Naive thymus-derived CD4-positive, alpha-beta T cell (primary cell): ENCODE measurements around the gene GRM4. TPM values are rescaled to one million over a fixed set of nuclear protein-coding genes. Genes with fewer than 3 reads are reported as not detected.

ENCODE experiments used
- ATAC-seq: fragments of 150-1000 bp; cut with Tn5 transposase; 2 replicates; pipeline ENCODE4 v1.10.0; 2021; ENCODE audit warnings: mild to moderate bottlenecking, moderate library complexity
- CTCF ChIA-PET: fragments of 350-600 bp; sonication (Branson Sonifier 250); formaldehyde crosslinking; loops from one replicate; lab custom pipeline; 2021; ENCODE audit warnings: antibody characterized with exemption; lab: Charles Lee
- POLR2A ChIA-PET: fragments of 350-600 bp; sonication (Branson Sonifier 250); formaldehyde crosslinking; loops from one replicate; lab custom pipeline; 2021; ENCODE audit warnings: antibody characterized with exemption, inconsistent platforms; lab: Charles Lee
- DNase-seq, 9 donors: peaks; one replicate each; pipeline versions ENCODE4 v3.0.0 to v3.0.0-alpha.2; 2020 to 2022; ENCODE audit warnings: mixed read lengths in 1 of 9
- H3K27ac ChIP-seq: one replicate; pipeline ENCODE4 v1.7.0; 2013; ENCODE audit warnings: mild to moderate bottlenecking, low read depth, low read length, moderate library complexity
- H3K27me3 ChIP-seq, 2 donors: one replicate each; pipeline ENCODE4 v1.7.0; 2013; ENCODE audit warnings: low read length in 2 of 2, mild to moderate bottlenecking in 2 of 2, moderate library complexity in 2 of 2; ENCODE audit not compliant: control insufficient read depth in 2 of 2, insufficient read depth in 2 of 2
- H3K36me3 ChIP-seq, 3 experiments: 1 replicate in 2 of 3; 2 replicates in 1 of 3; pipeline ENCODE4 v1.7.0; 2013; ENCODE audit warnings: low read length in 3 of 3, mild to moderate bottlenecking in 3 of 3, moderate library complexity in 1 of 3; ENCODE audit not compliant: insufficient read depth in 3 of 3, control insufficient read depth in 2 of 3
- H3K4me1 ChIP-seq, 2 donors: one replicate each; pipeline ENCODE4 v1.7.0; 2013; ENCODE audit warnings: low read length in 2 of 2, mild to moderate bottlenecking in 2 of 2, moderate library complexity in 1 of 2; ENCODE audit not compliant: control insufficient read depth in 2 of 2, insufficient read depth in 2 of 2
- H3K4me3 ChIP-seq: 2 replicates; pipeline ENCODE4 v1.7.0; 2013; ENCODE audit warnings: mild to moderate bottlenecking, low read length
- H3K9me3 ChIP-seq, 3 experiments: 1 replicate in 2 of 3; 2 replicates in 1 of 3; pipeline ENCODE4 v1.7.0; 2013; ENCODE audit warnings: low read length in 3 of 3; ENCODE audit not compliant: control insufficient read depth in 2 of 3
- H3K27ac Mint-ChIP-seq, 9 donors: one replicate each; pipeline ENCODE4 v1.8.0; 2020 to 2022; ENCODE audit warnings: mixed read lengths in 9 of 9, mild to moderate bottlenecking in 8 of 9, moderate library complexity in 5 of 9, inconsistent platforms in 2 of 9
- H3K27me3 Mint-ChIP-seq, 5 donors: one replicate each; pipeline ENCODE4 v1.8.0; 2021 to 2022; ENCODE audit warnings: mixed read lengths in 5 of 5, mild to moderate bottlenecking in 1 of 5
- H3K36me3 Mint-ChIP-seq, 5 donors: one replicate each; pipeline ENCODE4 v1.8.0; 2020 to 2022; ENCODE audit warnings: mixed read lengths in 5 of 5, mild to moderate bottlenecking in 3 of 5, inconsistent platforms in 1 of 5
- H3K4me1 Mint-ChIP-seq, 7 donors: one replicate each; pipeline ENCODE4 v1.8.0; 2020 to 2022; ENCODE audit warnings: mixed read lengths in 7 of 7, mild to moderate bottlenecking in 3 of 7, inconsistent platforms in 1 of 7
- H3K4me3 Mint-ChIP-seq, 10 donors: one replicate each; pipeline ENCODE4 v1.8.0; 2020 to 2022; ENCODE audit warnings: mild to moderate bottlenecking in 10 of 10, mixed read lengths in 10 of 10, moderate library complexity in 6 of 10, inconsistent platforms in 2 of 10
- H3K9me3 Mint-ChIP-seq, 11 donors: one replicate each; pipeline ENCODE4 v1.8.0; 2020 to 2022; ENCODE audit warnings: mixed read lengths in 11 of 11, mild to moderate bottlenecking in 4 of 11, inconsistent platforms in 1 of 11, moderate library complexity in 1 of 11
- intact Hi-C, 2 donors: fragments of 100-400 bp; cut with micrococcal nuclease; formaldehyde crosslinking; loops; one replicate each; pipeline ENCODE4 v1.15.1; 2023
- polyA plus RNA-seq, 2 donors: library from polyadenylated mRNA; unstranded; fragments of 300-500 nt; fragmentation: Illumina TruSeq; gene quantifications; one replicate each; pipeline ENCODE4 v1.2.3, GENCODE V29; 2021
- total RNA-seq, 6 experiments: library from RNA in 5 of 6; stranded (reverse) in 5 of 6; gene quantifications; 1 replicate in 5 of 6; 2 replicates in 1 of 6; pipeline ENCODE4 v1.2.3 and lab custom pipeline; 2021 to 2026

Gene GRM4
- total and polyA plus RNA-seq, 7 experiments from 2014 or later: not detected

- no peaks in the 10 kb centered on the region for H3K36me3 Mint-ChIP-seq
- H3K27ac Mint-ChIP-seq: no peak overlapping the region
- Histone ChIP-seq H3K27ac (no peak overlapping the region), H3K4me3 (no peak overlapping the region), H3K27me3 (no peaks in the 10 kb centered on the region), H3K36me3 (no peaks in the 10 kb centered on the region), H3K4me1 (no peaks in the 10 kb centered on the region), H3K9me3 (no peaks in the 10 kb centered on the region)
- H3K4me3 Mint-ChIP-seq: no peak overlapping the region
- H3K4me1 Mint-ChIP-seq: peaks cover 0 to 11% (median 0%) of the 10 kb centered on the region in 7 donors
- H3K9me3 Mint-ChIP-seq: peaks cover 0 to 4% (median 0%) of the 10 kb centered on the region in 11 donors
- ATAC-seq (no peak), DNase-seq (no peak)
- H3K27me3 Mint-ChIP-seq: peaks cover 0 to 13% (median 3%) of the 10 kb centered on the region in 5 donors
- ChIA-PET CTCF (interaction anchor here (0.5 to 1.5 kb wide), 4 partner anchors 191 to 1370 kb away, joined by 3 to 4 read pairs (median 4); no protein-coding TSS in a partner anchor), POLR2A (no interaction called here)
- intact Hi-C loops: no loop called here
Measured at GRCh38 chr6:34051331-34051919, 94.5 kb downstream of the GRM4 start.

GRCh38 chr6:34050691-34051090, 95.2 kb downstream of the GRM4 start:
- H3K27ac ChIP-seq: no peak overlapping the region
- H3K36me3 ChIP-seq: no peaks in the 10 kb centered on the region
- H3K36me3 Mint-ChIP-seq: no peaks in the 10 kb centered on the region
- H3K4me1 ChIP-seq: peaks cover 0 to under 1% of the 10 kb centered on the region in 2 donors
- no peak overlapping the region for H3K4me3 ChIP-seq
- intact Hi-C loops: no loop called here
- ChIA-PET CTCF (interaction anchor here (0.9 to 1.5 kb wide), 2 partner anchors 190 to 306 kb away, joined by 3 to 4 read pairs; no protein-coding TSS in a partner anchor), POLR2A (no interaction called here)
- ATAC-seq: no peak
- no peak for DNase-seq
- peaks cover 0 to 4% (median 0%) of the 10 kb centered on the region in 11 donors for H3K9me3 Mint-ChIP-seq
- peaks cover 0 to 10% (median 3%) of the 10 kb centered on the region in 5 donors for H3K27me3 Mint-ChIP-seq
- no peak overlapping the region for H3K27ac Mint-ChIP-seq
- no peaks in the 10 kb centered on the region for H3K27me3 ChIP-seq
- peaks cover 0 to 7% (median 3%) of the 10 kb centered on the region in 7 donors for H3K4me1 Mint-ChIP-seq
- H3K4me3 Mint-ChIP-seq: no peak overlapping the region
- H3K9me3 ChIP-seq: no peaks in the 10 kb centered on the region

GRCh38 chr6:34049395-34050342, 96.2 kb downstream of the GRM4 start:
- Histone ChIP-seq H3K4me3 (no peak overlapping the region), H3K36me3 (no peaks in the 10 kb centered on the region), H3K9me3 (no peaks in the 10 kb centered on the region), H3K27me3 (no peaks in the 10 kb centered on the region), H3K4me1 (peaks cover 0 to 7% of the 10 kb centered on the region in 2 donors), H3K27ac (no peak overlapping the region)
- peaks cover 0 to 9% (median 3%) of the 10 kb centered on the region in 5 donors for H3K27me3 Mint-ChIP-seq
- ChIA-PET POLR2A (no interaction called here), CTCF (no interaction called here)
- no peak overlapping the region for H3K4me3 Mint-ChIP-seq
- intact Hi-C loops: no loop called here
- peak overlapping the region in 1 of 9 donors; percentile 20 for H3K27ac Mint-ChIP-seq
- peaks cover 3 to 9% (median 6%) of the 10 kb centered on the region in 7 donors for H3K4me1 Mint-ChIP-seq
- no peak for DNase-seq
- H3K9me3 Mint-ChIP-seq: peaks cover 0 to 4% (median 0%) of the 10 kb centered on the region in 11 donors
- no peaks in the 10 kb centered on the region for H3K36me3 Mint-ChIP-seq
- ATAC-seq: no peak

GRCh38 chr6:34047913-34048867, 97.7 kb downstream of the GRM4 start:
- Histone ChIP-seq H3K4me1 (peaks cover 0 to 7% of the 10 kb centered on the region in 2 donors), H3K9me3 (no peaks in the 10 kb centered on the region), H3K36me3 (no peaks in the 10 kb centered on the region), H3K27me3 (no peaks in the 10 kb centered on the region), H3K4me3 (no peak overlapping the region), H3K27ac (no peak overlapping the region)
- Mint-ChIP-seq H3K27me3 (peaks cover 0 to 9% (median 3%) of the 10 kb centered on the region in 5 donors), H3K9me3 (peaks cover 0 to 6% (median 0%) of the 10 kb centered on the region in 11 donors), H3K36me3 (no peaks in the 10 kb centered on the region), H3K4me1 (peaks cover 6 to 17% (median 11%) of the 10 kb centered on the region in 7 donors), H3K4me3 (no peak overlapping the region), H3K27ac (no peak overlapping the region)
- ChIA-PET POLR2A (no interaction called here), CTCF (interaction anchor here (0.6 kb wide), 1 partner anchor 561 kb away, joined by 3 read pairs; no protein-coding TSS in a partner anchor)
- ATAC-seq (no peak), DNase-seq (no peak)
- intact Hi-C loops: no loop called here

GRCh38 chr6:34046617-34047016, 99.3 kb downstream of the GRM4 start:
- intact Hi-C loops: no loop called here
- Histone ChIP-seq H3K27me3 (no peaks in the 10 kb centered on the region), H3K9me3 (no peaks in the 10 kb centered on the region), H3K4me3 (no peak overlapping the region), H3K36me3 (no peaks in the 10 kb centered on the region), H3K27ac (no peak overlapping the region), H3K4me1 (peaks cover 0 to 7% of the 10 kb centered on the region in 2 donors)
- Mint-ChIP-seq H3K4me1 (peaks cover 6 to 17% (median 10%) of the 10 kb centered on the region in 7 donors), H3K4me3 (no peak overlapping the region), H3K9me3 (peaks cover 0 to 6% (median 0%) of the 10 kb centered on the region in 11 donors), H3K27me3 (peaks cover 0 to 6% (median 0%) of the 10 kb centered on the region in 5 donors), H3K27ac (no peak overlapping the region), H3K36me3 (no peaks in the 10 kb centered on the region)
- POLR2A ChIA-PET: no interaction called here
- CTCF ChIA-PET: interaction anchor here (1.2 kb wide), 1 partner anchor 9 kb away, joined by 5 read pairs; no protein-coding TSS in a partner anchor
- ATAC-seq (no peak), DNase-seq (no peak)

GRCh38 chr6:34045771-34046170, 100.1 kb downstream of the GRM4 start:
- H3K27me3 Mint-ChIP-seq: peaks cover 0 to 6% (median 0%) of the 10 kb centered on the region in 5 donors
- intact Hi-C loops: no loop called here
- ATAC-seq: no peak
- H3K36me3 Mint-ChIP-seq: no peaks in the 10 kb centered on the region
- H3K4me1 Mint-ChIP-seq: peaks cover 6 to 17% (median 10%) of the 10 kb centered on the region in 7 donors
- no peak overlapping the region for H3K27ac ChIP-seq
- no peaks in the 10 kb centered on the region for H3K36me3 ChIP-seq
- no peak overlapping the region for H3K4me3 ChIP-seq
- ChIA-PET POLR2A (no interaction called here), CTCF (interaction anchor here (1.2 kb wide), 1 partner anchor 9 kb away, joined by 5 read pairs; no protein-coding TSS in a partner anchor)
- no peaks in the 10 kb centered on the region for H3K9me3 ChIP-seq
- H3K9me3 Mint-ChIP-seq: peaks cover 0 to 6% (median 0%) of the 10 kb centered on the region in 11 donors
- no peak for DNase-seq
- no peak overlapping the region for H3K4me3 Mint-ChIP-seq
- H3K4me1 ChIP-seq: peaks cover 0 to 7% of the 10 kb centered on the region in 2 donors
- no peaks in the 10 kb centered on the region for H3K27me3 ChIP-seq
- H3K27ac Mint-ChIP-seq: no peak overlapping the region
